ENCODE measurements around the gene ETS1.

Gene ETS1, protein sequence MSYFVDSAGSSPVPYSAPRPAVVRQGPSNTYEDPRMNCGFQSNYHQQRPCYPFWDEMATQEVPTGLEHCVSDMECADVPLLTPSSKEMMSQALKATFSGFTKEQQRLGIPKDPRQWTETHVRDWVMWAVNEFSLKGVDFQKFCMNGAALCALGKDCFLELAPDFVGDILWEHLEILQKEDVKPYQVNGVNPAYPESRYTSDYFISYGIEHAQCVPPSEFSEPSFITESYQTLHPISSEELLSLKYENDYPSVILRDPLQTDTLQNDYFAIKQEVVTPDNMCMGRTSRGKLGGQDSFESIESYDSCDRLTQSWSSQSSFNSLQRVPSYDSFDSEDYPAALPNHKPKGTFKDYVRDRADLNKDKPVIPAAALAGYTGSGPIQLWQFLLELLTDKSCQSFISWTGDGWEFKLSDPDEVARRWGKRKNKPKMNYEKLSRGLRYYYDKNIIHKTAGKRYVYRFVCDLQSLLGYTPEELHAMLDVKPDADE

DNA sequence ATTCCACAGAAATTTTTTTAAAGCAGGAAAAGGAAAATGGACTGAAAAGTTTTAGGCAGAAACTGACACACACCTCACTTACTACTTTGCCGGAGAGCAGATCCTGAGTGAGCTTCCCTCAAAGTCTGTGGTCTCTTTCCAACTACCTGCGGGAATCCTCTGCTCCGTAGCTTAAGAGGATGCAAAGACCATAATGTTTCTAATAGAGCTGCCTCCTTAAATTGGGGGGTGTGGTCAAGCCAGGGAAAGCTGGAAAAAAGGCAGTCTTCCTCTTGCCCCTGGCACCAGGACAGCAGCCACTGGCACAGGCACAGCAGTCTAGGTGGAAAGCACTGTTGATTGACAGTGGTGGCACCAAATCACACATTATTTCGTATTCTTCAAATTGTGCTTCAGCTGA, at the start of gene ETS1:
ETS1 (minus strand) TSS at position 144 of the 400 bp plus-strand sequence. CDS start 14,428 bp downstream, outside the sequence.
- no peak for DNase-seq (ENCODE audit: low read depth)

DNA sequence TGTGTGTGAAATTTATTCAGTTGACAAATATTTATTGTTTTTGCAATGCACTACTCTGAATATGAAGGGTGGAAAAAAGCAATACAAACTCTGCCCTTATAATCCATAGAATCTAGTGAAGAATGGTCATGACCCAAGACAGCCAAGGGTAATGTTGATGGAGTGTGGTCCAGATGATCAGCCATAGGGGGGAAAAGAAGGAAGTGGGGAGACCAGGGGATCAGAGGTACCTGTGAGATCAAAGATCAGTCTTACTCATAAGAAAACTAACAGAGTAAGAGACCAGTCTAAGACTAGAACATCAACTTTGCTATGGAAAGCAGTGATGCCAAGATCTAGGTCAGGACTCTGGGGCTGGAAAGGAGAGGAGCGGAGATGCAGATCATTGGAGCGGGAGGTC, 47.0 kb upstream of the ETS1 start:
- DNase-seq (ENCODE audit: low read depth), result no peak

DNA sequence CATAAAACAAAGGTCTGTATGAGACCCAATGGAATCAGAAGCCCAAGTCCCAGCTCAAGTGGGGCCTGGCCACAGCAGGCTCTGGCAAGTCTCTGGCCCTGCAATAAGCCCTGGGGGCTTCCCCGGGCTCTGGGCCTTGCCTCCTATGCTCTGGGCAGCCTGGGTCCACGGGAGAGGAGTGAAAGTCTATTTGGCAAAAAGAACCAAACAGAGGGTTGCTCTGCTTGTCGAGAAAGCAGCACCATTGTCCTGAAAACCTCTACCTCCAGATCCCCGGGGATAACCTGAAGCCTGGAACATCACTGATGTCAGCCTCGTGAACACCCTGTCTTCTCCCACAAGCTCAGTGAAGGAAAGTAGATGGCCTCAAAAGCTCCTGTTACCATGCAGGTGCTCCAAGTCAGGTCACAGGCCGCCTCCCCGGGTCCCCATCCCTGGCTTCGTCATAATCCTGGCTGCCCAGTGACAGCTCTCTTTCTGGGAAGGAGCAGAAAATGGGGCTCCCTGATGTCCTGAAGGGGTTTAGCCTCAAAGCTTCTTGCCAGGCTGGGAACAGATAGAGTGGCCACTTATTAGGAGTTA, 46.1 kb upstream of the ETS1 start:
- no peak for DNase-seq (ENCODE audit: low read depth)

DNA sequence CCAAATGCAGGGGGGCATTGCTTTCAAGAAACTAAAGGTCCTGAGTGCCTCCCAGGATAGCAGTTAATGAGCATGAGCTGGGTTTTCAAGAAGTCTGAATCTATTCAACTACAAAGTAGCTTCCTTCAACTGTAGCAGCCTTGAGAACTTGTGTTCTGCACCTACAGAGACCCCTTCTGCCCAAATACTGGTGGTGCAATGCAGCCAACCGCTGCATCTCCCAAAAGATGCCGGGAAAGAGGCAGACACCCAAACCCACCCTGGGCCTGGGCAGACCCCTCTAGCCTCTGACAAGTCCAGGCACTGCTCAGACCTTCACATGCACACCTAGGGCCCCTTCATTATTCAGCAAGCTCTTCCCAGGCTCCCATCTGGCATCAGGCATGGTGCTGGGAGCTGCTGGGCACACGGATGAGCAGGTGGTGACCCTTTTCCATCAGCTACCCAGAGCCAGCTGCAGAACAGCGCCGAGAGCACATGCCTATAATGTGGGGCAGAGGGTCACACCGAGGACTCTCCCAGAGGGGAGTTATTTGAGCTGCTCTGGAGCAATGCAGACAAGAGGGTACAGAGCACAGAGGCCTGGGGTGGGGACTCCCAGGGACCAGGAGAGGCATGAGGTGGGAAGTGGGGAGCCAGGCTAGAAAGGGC, 44.9 kb upstream of the ETS1 start:
- DNase-seq (ENCODE audit: low read depth), result no peak

DNA sequence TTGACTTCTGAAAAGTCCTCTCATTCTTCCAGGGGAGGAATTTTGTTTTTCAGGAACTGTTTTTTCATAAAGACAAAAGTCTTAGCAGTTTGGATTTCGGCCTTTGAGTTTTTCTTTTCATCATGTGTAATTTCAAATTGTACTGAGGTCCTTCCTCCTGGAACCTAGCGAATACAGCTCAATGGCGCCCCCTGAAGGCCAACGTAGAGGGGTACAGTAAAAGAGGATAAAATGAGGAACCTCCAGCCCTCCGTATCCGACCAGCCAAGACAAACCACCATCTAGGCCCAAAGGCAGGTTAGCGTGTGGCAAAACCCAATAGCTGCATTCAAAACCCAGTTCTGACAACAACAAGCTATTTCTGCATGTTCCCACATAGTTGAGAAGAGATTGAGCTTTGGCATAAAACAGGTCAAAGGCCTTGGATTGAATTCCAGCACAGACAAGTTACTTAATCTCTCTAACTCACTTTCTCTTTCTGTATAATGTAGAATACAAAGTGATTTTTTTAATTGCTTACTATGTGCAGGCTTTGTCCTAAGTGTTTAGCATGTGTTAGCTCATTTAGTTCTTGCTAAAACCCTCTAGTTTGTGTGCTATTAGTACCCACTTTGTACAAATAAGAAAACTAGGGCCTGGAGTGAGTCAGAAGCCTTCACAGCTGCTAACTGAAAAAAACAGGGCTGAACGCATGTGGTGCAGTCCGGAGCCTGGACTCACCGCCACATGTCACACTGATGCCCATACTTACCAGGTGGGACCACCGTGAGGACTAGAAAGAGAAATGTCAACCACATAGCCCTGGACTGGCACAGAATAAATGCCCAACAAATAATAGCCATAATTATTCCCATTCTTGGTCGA, 43.2 kb upstream of the ETS1 start:
- peak; percentile 91 for DNase-seq (ENCODE audit: low read depth)

DNA sequence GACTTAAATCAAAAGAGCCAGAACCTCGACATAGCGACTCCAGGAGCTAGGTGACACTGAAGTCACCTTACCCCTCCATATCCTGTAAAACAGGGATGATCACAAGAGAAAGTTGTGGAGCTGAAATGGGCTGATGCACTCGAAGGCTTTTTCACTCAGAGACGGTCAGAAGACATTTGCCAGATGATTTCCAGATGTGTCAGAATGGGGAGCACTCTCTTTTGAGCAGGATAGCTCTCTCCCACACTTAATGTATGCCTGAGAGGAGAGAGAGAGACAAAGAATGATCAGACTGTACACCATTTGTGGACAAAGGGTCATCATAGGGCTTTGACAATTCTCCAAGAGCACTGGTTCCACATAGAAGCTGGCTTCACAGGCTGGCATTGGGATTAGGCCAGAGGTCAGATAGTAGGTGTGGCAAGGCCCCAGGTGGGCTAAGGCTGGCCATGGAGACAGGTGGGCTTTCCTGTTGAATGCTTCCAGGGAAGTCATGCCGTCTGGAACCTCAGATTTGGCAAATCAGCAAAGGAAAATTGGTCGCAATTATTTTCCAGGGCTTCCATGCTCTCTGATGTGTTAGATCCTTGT, 42.3 kb upstream of the ETS1 start:
- no peak for DNase-seq (ENCODE audit: low read depth)

DNA sequence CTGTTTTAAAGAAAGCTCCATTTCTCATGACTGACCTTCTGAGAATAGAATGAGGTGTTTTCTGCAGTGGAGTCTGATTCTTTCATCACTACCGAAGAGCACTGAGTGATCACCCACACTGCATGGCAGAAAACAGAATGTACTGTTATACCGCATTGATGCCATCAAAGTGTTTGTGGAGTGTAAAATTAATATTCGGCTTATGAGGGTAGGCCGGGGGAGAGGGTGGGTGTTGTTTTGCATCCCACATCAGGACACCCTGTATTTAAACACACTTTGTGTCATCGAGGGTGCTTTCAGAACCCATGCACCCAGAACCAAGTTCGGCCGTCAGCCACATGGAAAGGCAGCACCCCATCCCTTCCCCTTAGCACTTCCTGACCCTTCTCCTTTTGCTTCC, 41.3 kb upstream of the ETS1 start:
- no peak for DNase-seq (ENCODE audit: low read depth)

DNA sequence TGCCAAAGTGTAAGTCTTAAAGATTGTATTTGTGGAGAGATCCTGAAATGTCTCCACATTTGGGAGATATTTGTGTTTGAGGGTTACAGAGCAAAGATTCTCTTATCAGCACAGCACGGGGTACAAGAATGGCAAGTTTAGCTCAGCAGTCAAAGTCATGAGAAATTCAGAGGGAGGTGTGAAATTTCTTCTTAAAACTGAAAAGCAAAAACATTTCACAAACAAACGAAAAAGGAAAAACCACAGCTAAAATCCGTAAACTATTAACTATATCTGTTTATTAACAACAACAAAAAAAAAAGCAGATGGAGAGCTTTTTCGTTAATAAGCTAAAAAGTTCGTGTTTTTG, 40.9 kb upstream of the ETS1 start:
- DNase-seq (ENCODE audit: low read depth), result no peak

DNA sequence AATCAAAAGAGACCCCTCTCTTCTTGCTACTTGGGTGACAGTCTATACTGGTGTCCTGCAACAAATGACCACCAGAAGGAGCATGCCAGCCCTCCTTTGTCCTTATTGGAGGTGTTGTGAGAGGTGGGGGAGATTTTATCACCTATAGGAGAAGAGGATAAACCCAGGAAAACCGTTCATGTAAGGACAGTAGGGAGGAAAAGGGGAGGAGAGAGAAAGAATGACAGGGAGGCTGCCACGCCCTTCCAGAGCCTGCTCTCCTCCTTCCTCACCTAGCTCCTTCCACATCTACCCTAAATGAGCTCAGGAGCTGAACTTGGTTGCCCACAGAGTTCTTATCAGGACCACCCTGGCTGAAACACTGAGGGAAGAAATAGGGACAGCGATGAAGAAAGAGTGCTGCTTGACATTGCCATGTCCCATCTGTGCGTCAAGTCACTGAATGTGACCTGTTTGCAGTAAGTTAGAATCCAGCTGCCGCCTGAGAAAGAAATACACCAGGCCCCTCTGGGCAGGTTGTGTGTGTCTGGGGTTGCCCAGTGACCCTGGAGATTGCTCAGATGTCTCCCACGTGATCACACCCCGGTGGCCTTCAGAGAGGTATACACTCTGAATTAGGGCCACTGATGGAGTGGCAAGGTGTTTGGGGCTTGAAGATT, 40.4 kb upstream of the ETS1 start:
- no peak for DNase-seq (ENCODE audit: low read depth)

DNA sequence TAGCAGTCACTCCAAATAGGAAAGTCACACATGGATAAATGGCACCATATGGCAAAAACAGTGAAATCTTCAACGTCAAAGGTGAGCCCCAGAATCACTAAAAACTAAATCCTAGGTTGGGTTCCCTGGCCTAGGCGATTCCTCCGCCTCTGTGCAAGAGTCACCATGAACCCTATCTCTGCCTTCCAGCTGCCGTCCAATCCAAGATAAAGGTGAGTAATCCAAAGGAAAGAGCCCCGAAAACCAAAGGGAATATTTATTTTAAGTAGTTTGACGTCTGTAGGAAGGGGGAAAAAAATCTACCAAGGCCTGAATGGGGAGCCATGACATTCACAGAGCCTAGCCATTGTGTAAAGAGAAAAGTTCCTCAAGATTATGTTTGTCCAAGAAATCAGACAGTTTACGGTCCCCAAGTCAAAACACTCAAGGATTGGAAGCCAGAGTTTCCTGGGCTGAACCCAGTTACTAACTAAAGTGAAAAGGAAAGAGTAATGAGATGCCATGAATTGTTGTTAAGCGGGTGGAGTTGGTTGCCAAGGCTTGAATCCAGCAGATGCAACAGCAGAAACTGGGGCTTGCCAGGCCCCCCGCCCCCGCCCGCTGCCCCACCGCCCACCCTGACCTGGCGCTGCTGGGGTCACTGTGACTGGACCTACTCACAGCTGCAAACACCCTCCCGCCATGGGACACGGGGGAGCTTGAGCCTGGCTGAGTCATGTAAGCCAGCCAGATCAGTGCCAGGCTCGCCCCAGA, 39.7 kb upstream of the ETS1 start:
- no peak for DNase-seq (ENCODE audit: low read depth)

DNA sequence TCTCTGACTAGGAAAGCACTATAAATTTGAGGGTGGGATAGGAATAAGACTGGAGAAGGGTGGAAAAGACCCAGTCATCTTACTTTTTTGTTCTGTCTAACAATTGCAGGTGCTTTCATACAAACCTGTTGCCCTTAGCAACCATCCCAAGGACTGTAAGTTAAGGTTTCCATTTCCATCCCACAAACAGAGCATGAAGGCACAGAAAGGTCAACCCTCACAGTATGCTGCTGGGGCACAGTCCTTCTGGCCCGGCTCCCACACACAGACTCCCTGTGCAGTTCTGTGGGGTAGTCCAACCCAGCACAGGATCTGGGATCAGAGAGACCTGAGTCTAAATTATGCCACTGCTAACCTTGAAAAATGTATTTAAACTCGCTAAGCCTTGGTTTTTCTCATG, 38.4 kb upstream of the ETS1 start:
- no peak for DNase-seq (ENCODE audit: low read depth)

DNA sequence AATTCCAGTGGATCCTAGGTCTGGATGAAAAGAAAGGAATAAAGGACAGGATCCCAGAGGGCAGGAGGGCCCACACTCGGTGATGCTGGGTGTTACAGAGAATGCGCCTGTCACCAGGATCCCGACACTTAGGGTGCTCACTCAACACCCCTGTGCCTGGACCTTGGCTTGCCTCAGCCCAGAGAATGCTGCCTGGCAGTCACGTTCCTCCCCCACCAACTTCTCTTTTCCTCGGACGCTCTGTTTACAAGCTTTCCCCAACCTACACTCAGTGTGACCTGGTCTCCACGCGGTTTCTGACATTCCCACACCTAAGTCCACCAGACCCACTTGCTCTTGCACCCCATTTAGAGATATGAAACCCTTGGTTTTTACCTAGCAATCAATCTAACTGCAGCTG, 38.0 kb upstream of the ETS1 start:
- DNase-seq (ENCODE audit: low read depth), result no peak

DNA sequence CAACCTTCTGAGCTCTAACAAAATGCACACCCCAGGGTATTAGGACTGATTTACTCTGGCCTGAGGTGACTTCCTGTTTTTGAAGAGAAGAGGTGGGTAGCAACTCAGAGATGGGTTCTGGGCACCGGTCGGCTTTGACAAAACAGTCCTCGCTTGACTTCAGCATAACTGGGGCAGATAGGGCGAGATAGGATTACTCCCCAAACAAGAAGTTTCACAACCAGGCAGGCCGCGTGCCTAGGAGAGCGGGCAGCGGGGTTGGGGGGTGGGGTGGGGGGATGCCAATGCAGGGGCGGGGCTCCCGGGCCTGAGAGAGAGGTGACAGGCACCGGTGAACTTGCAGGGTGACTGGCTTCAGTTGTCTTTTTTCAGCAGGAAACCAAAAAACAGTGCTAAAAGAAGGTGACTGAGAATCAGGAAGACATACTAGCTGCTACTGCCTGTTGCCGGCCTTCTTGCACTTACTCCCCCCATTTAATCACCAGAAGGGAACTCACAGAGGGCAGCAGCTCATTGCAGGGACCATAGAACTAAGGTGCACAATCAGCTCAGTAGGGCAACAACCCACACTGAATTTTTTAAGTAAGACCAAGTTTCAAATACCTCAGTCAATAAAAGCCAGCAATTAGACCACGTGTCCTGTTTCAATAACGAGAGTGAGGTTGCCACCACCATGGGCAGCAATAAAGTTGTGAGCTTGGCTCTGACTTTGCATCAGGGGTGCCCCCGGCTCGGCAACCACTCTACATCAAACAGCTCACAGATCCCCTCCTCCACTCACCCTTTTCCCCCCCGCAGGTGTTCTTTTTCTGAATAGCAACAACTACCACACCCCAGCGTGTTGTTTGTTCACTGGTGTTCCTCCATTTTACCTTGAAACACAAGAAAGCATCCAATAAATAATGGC, 37.2 kb upstream of the ETS1 start:
- DNase-seq (ENCODE audit: low read depth), result peak; percentile 43

DNA sequence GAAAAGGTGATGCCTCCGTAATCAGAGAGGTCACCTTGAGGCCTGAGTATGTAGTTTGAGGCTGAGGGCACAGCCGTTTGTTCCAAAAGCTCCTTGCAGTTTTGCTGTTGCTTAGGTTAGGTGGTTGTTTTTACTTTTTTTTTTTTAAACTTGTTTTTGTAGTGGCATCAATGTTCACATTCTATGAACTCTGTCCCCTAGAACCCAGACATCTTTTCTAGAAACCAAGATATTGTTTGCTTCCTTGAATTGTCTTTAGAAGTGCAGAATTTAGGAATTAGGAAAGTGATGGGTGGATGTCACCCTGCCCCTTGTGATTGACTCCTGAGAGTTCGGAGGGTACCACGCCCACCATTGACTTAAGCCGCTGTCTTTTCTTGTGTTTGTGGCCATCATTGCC, 35.7 kb upstream of the ETS1 start:
- DNase-seq (ENCODE audit: low read depth), result no peak

DNA sequence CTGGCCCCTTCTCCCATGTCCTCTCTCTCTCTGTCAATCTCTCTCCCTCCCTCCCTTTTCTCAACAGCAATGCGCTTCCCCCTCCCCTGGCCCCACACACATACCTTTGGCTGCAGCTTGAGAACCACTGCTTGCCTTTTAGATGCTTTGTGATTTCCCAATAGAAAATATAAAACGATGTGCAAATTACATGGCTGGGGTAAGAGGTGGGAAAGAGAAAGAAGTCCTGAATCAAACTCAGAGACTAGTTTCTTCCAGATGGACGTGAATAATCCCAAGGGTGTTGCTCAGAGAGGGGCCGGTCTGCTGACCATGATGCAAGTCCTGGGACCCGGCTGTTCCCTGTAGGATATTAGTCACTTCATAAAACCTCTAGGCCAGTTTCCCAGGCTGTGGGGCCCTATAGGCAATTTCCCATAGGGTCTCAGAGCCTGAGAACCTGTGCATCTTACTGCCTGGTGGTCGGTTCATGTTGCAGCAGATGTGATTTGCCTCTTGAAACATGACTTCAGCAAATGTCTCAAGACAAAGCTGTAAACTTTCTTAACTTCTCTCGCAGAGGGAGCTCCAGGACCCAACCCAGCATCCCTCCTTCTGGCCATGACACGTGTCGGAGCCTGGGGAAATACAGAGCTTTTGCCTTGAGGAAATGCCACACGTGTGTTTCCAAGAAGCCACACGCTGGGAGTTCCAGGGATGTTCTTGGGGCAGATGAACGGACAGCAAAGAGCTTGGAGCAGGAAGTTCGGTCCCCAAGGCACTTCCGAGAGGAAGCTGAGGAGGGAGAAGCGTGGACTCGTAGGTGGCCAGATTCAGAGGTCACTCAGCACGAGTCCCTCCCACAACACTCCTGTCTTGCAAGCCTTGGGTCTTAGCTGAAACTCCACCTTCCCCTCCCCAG, 34.5 kb upstream of the ETS1 start:
- DNase-seq (ENCODE audit: low read depth), result no peak

DNA sequence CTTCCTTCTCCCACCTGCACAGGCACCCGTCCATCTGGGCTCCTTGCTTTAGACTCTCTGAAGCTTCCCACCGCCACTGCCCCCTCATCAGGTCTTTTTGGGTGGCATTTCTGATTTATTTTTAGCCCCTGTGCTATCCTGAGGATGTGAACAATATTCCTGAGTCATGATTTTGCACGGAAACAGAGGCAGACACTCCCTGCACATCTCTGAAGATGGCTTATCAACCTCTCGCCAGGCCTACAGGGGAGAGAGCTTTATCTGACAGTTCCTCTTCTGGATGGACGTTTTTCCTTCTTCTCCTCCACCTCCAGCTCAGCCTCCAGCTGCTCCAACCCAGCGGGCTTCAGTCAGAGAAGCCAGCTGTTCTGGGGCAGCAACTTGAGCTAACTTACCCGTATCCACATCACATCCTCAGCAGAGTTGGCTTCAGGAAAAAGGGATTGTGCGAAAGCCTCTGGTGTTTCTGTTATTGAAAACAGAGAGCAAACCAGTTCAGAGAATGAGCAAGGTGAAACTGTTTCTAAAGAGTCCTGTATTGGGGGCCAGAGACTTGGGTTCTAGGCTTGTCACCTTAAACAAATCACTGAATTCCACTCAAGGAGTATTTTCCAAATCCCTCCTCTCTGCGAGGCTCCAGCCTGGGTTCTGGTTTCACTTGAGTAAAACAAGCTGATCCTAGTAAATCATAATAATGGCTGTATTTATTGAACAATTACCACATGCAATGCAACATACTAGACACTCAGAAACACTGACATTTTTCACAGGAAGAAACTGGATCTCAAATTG, 33.1 kb upstream of the ETS1 start:
- DNase-seq (ENCODE audit: low read depth), result no peak

DNA sequence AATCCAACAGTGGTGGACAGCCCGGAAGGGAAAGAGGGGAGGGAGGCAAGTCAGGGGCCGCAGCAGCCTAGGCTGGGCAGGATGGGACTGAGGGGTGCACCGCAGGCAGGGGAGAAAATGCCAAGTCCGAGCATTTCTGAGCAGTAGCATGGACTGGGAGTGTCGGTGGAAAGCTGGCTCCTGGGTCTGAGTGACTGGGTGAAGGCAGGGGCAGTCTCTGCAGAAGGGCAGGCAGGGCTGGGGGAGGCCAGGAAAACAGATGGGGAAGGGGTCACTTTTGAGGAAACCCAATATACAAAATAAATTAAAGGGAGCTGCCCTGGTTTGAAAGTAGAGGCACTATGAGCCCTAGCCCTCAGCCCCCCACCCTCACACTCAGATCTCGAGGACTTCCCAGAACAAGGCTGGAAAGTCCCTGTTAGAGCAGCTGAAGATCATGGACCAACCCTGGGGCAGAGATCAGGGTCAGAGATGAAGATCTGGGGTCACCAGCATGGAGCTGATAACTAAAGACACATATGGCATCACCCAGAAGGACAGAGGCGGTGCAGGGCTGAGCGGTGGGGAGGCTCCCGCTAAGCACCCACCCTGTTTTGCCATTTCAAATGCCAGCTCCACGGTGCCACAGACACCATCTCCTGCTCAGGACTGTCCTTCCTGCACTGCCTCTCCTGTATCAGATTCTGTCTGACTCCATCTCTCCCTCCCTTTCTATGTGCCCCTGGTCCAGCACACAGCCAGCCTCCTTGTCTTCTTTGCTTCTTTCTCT, 32.4 kb upstream of the ETS1 start:
- no peak for DNase-seq (ENCODE audit: low read depth)
